ENCODE data around the gene KIF25. TPM values are rescaled to one million over a fixed set of nuclear protein-coding genes. Genes with fewer than 3 reads are reported as not detected.

Gene KIF25
- polyA plus RNA-seq, 1 donor from 2014 or later, result not detected

GRCh38 chr6:168091381-168092264, 94.2 kb downstream of the KIF25 start:
- Histone ChIP-seq H3K79me2 (replicated peaks; ENCODE audit: insufficient read depth, low read length) (no peaks in the 10 kb centered on the region), H2AFZ (ENCODE audit: low read depth, low read length) (no peak overlapping the region), H3K27me3 (ENCODE audit: insufficient read depth, low read depth, low read length) (no peaks in the 10 kb centered on the region), H3K9ac (ENCODE audit: low read length) (no peak overlapping the region), H3F3A (ENCODE audit: insufficient read depth, low read length, poor library complexity, severe bottlenecking) (no peaks in the 10 kb centered on the region), H3K27ac (ENCODE audit: low read length) (no peak overlapping the region), H3K4me3 (ENCODE audit: low read length) (no peak overlapping the region), H3K9me2 (ENCODE audit: insufficient read depth, low read length) (no peaks in the 10 kb centered on the region), H3K4me2 (ENCODE audit: low read length) (no peak overlapping the region), H4K20me1 (ENCODE audit: insufficient read depth) (no peaks in the 10 kb centered on the region), H3K36me3 (ENCODE audit: insufficient read depth, low read length) (no peaks in the 10 kb centered on the region), H3K9me3 (ENCODE audit: low read length) (no peaks in the 10 kb centered on the region)
- no peak for TF ChIP-seq MXI1 (conservative IDR thresholded peaks at IDR 0.05; ENCODE audit: poor library complexity, severe bottlenecking)
- TF ChIP-seq REST (IDR thresholded peaks at IDR 0.05; ENCODE audit: borderline replicate concordance), result no peak
- no peak for TF ChIP-seq TAF1 (IDR thresholded peaks at IDR 0.05; ENCODE audit: low read depth)
- no peak for TF ChIP-seq POLR2AphosphoS5 (IDR thresholded peaks at IDR 0.05)
- no peak for TF ChIP-seq EP300 (conservative IDR thresholded peaks at IDR 0.05; ENCODE audit: poor library complexity, severe bottlenecking)
- TF ChIP-seq EZH2 (IDR thresholded peaks at IDR 0.05; ENCODE audit: borderline replicate concordance, insufficient read depth, low read length, poor library complexity, severe bottlenecking), result no peak
- no peak for TF ChIP-seq SMC3 (conservative IDR thresholded peaks at IDR 0.05; ENCODE audit: poor library complexity)
- no peak for TF ChIP-seq CTCF (IDR thresholded peaks at IDR 0.05; ENCODE audit: poor library complexity, severe bottlenecking)
- no peak for TF ChIP-seq RAD21 (conservative IDR thresholded peaks at IDR 0.05)

- no peak overlapping the region for H2AFZ ChIP-seq (ENCODE audit: low read depth, low read length)
- no peak overlapping the region for H3K9ac ChIP-seq (ENCODE audit: low read length)
- H3K9me3 ChIP-seq (ENCODE audit: low read length), result no peaks in the 10 kb centered on the region
- no peaks in the 10 kb centered on the region for H3F3A ChIP-seq (ENCODE audit: insufficient read depth, low read length, poor library complexity, severe bottlenecking)
- no peaks in the 10 kb centered on the region for H3K27me3 ChIP-seq (ENCODE audit: insufficient read depth, low read depth, low read length)
- no peaks in the 10 kb centered on the region for H3K79me2 ChIP-seq (replicated peaks; ENCODE audit: insufficient read depth, low read length)
- H3K4me2 ChIP-seq (ENCODE audit: low read length), result no peak overlapping the region
- H3K36me3 ChIP-seq (ENCODE audit: insufficient read depth, low read length), result no peaks in the 10 kb centered on the region
- H3K27ac ChIP-seq (ENCODE audit: low read length), result no peak overlapping the region
- no peaks in the 10 kb centered on the region for H4K20me1 ChIP-seq (ENCODE audit: insufficient read depth)
- TF ChIP-seq CTCF (IDR thresholded peaks at IDR 0.05; ENCODE audit: poor library complexity, severe bottlenecking), result no peak
- no peak for TF ChIP-seq RAD21 (conservative IDR thresholded peaks at IDR 0.05)
- no peak for TF ChIP-seq MXI1 (conservative IDR thresholded peaks at IDR 0.05; ENCODE audit: poor library complexity, severe bottlenecking)
- TF ChIP-seq EP300 (conservative IDR thresholded peaks at IDR 0.05; ENCODE audit: poor library complexity, severe bottlenecking), result no peak
- no peak for TF ChIP-seq EZH2 (IDR thresholded peaks at IDR 0.05; ENCODE audit: borderline replicate concordance, insufficient read depth, low read length, poor library complexity, severe bottlenecking)
- no peak for TF ChIP-seq TAF1 (IDR thresholded peaks at IDR 0.05; ENCODE audit: low read depth)
- no peak for TF ChIP-seq REST (IDR thresholded peaks at IDR 0.05; ENCODE audit: borderline replicate concordance)
- TF ChIP-seq POLR2AphosphoS5 (IDR thresholded peaks at IDR 0.05), result no peak
- TF ChIP-seq SMC3 (conservative IDR thresholded peaks at IDR 0.05; ENCODE audit: poor library complexity), result no peak
- no peaks in the 10 kb centered on the region for H3K9me2 ChIP-seq (ENCODE audit: insufficient read depth, low read length)
- H3K4me3 ChIP-seq (ENCODE audit: low read length), result no peak overlapping the region
These were observed 95.1 kb downstream of the KIF25 start for GRCh38 chr6:168092541-168092940.
